Measurements from ENCODE around the gene CTU1. TPM values are rescaled to one million over a fixed set of nuclear protein-coding genes. Genes with fewer than 3 reads are reported as not detected.
A peak's percentile ranks its signal among the peaks of the same experiment; 100 is the strongest.

CTU1 gene
- total RNA-seq, 1 donor from 2014 or later = 8.3 TPM

- Histone ChIP-seq H3K27me3 (ENCODE audit: low read depth) (no peaks in the 10 kb centered on the region), H3K4me3 (no peak overlapping the region), H3K4me1 (peaks cover 32% of the 10 kb centered on the region), H3K36me3 (no peaks in the 10 kb centered on the region), H3K27ac (peak overlapping the region; percentile 78), H3K9me3 (no peaks in the 10 kb centered on the region)
- intact Hi-C loops (cut with DNase I) = no loop called here
- DNase-seq (no peak), ATAC-seq (no peak)
- TF ChIP-seq, protein P1, sequence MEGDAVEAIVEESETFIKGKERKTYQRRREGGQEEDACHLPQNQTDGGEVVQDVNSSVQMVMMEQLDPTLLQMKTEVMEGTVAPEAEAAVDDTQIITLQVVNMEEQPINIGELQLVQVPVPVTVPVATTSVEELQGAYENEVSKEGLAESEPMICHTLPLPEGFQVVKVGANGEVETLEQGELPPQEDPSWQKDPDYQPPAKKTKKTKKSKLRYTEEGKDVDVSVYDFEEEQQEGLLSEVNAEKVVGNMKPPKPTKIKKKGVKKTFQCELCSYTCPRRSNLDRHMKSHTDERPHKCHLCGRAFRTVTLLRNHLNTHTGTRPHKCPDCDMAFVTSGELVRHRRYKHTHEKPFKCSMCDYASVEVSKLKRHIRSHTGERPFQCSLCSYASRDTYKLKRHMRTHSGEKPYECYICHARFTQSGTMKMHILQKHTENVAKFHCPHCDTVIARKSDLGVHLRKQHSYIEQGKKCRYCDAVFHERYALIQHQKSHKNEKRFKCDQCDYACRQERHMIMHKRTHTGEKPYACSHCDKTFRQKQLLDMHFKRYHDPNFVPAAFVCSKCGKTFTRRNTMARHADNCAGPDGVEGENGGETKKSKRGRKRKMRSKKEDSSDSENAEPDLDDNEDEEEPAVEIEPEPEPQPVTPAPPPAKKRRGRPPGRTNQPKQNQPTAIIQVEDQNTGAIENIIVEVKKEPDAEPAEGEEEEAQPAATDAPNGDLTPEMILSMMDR (IDR thresholded peaks at IDR 0.05) = no peak
Measured at GRCh38 chr19:51137792-51138425, 29.7 kb upstream of the CTU1 start.

- H3K27ac ChIP-seq = peak overlapping the region; percentile 78
Measured at GRCh38 chr19:51136851-51137551, 28.8 kb upstream of the CTU1 start.

DNA sequence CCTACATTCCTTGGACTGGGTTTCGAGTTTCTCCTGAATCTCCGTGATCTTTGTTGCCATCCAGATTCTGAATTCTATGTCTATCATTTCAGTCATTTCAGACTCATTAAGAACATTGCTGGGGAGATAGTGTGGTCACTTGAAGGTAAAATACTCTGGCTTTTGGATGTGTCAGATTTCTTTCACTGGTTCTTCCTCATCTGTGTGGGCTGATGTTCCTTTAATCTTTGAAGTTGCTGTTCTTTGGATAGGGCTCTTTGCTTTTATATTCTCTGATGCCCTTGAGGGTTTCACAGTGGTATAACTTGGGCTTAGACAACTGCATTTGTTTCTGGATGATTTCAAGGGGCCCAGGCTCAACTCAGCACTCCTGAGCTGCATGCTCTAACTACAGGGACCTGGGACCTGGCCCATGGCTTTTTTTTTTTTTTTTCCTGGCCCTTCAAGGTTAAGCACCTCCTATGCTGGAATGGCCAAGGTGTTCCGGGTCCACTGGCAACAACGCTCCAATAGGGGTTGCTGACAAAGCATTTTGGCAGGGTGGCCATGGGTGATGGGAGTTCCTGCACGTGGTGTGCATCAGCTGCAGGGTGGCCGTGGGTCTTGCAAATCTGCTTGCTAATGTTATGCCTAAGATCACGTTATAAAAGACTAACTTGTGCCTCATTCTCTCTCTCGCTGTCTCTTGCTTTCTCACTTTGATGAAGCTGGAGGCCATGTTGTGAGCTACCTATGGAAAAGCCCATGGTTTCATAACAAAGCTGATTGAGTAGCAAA lies 28.0 kb upstream of the CTU1 start:
- no peaks in the 10 kb centered on the region for H3K9me3 ChIP-seq
- H3K4me3 ChIP-seq = no peak overlapping the region
- intact Hi-C loops (cut with DNase I) = no loop called here
- H3K27me3 ChIP-seq (ENCODE audit: low read depth) = no peaks in the 10 kb centered on the region
- TF ChIP-seq, protein P1 (IDR thresholded peaks at IDR 0.05) = no peak
- H3K36me3 ChIP-seq = no peaks in the 10 kb centered on the region
- ATAC-seq (no peak), DNase-seq (no peak)
- H3K27ac ChIP-seq = peak overlapping the region; percentile 78
- H3K4me1 ChIP-seq = peaks cover 41% of the 10 kb centered on the region

More at GRCh38 chr19:51136851-51137551, 28.8 kb upstream of the CTU1 start:
- DNase-seq (no peak), ATAC-seq (peak; percentile 58 to 79)
- Histone ChIP-seq H3K4me1 (peaks cover 40% of the 10 kb centered on the region), H3K4me3 (no peak overlapping the region), H3K36me3 (no peaks in the 10 kb centered on the region), H3K27me3 (ENCODE audit: low read depth) (no peaks in the 10 kb centered on the region), H3K9me3 (no peaks in the 10 kb centered on the region)
- intact Hi-C loops (cut with DNase I) = no loop called here
- TF ChIP-seq, protein P1 (IDR thresholded peaks at IDR 0.05) = no peak

DNA sequence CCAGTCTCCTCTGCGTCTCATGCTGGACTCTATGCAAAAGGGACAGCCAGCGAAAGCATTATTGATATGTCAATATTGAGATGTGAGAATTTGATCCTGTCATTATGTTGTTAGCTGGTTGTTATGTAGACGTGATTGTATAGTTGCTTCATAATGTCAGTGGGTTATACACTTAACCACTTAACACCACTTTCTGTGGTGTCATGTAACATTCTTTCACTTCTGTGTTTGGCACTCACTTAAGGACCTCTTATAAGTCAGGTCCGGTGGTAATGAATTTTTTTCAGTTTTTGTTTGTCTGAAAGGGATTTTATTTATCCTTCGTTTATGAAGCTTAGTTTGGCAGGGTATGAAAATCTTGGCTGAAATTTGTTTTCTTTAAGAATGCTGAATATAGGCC lies 26.8 kb upstream of the CTU1 start:
- TF ChIP-seq, protein P1 (IDR thresholded peaks at IDR 0.05) = no peak
- Histone ChIP-seq H3K4me3 (no peak overlapping the region), H3K27me3 (ENCODE audit: low read depth) (no peaks in the 10 kb centered on the region), H3K4me1 (peaks cover 37% of the 10 kb centered on the region), H3K9me3 (no peaks in the 10 kb centered on the region), H3K36me3 (no peaks in the 10 kb centered on the region), H3K27ac (no peak overlapping the region)
- DNase-seq (no peak), ATAC-seq (no peak)
- intact Hi-C loops (cut with DNase I) = no loop called here

GRCh38 chr19:51131780-51132680 lies 23.8 kb upstream of the CTU1 start:
- Histone ChIP-seq H3K9me3 (no peaks in the 10 kb centered on the region), H3K27me3 (ENCODE audit: low read depth) (no peaks in the 10 kb centered on the region), H3K4me3 (peak overlapping the region; percentile 2), H3K4me1 (peaks cover 42% of the 10 kb centered on the region), H3K36me3 (no peaks in the 10 kb centered on the region), H3K27ac (peak overlapping the region; percentile 77)
- TF ChIP-seq, protein P1 (IDR thresholded peaks at IDR 0.05) = no peak
- intact Hi-C loops (cut with DNase I) = no loop called here
- peak; percentile 77 for DNase-seq
- peak; percentile 87 to 88 for ATAC-seq
